Effector memory CD8-positive, alpha-beta T cell (primary cell): Measurements from ENCODE around the gene SMIM32.

ENCODE experiments used
- ATAC-seq: fragments of 150-1000 bp; cut with Tn5 transposase; replicated peaks from 2 replicates; pipeline ENCODE4 v1.10.0; 2021; ENCODE audit warnings: mild to moderate bottlenecking, moderate library complexity
- DNase-seq, 3 experiments: peaks; one replicate each; pipeline ENCODE4 v3.0.0; 2021
- H3K27ac Mint-ChIP-seq, 2 donors: one replicate each; pipeline ENCODE4 v1.8.0; 2022; ENCODE audit warnings: mild to moderate bottlenecking in 2 of 2, mixed read lengths in 2 of 2, moderate library complexity in 2 of 2
- H3K27me3 Mint-ChIP-seq, 2 donors: one replicate each; pipeline ENCODE4 v1.8.0; 2022; ENCODE audit warnings: mixed read lengths in 2 of 2
- H3K36me3 Mint-ChIP-seq: one replicate; pipeline ENCODE4 v1.8.0; 2022; ENCODE audit warnings: mild to moderate bottlenecking, moderate library complexity, mixed read lengths; ENCODE audit not compliant: insufficient read depth
- H3K4me1 Mint-ChIP-seq, 2 donors: one replicate each; pipeline ENCODE4 v1.8.0; 2022; ENCODE audit warnings: low read depth in 2 of 2, mixed read lengths in 2 of 2
- H3K4me3 Mint-ChIP-seq, 2 donors: one replicate each; pipeline ENCODE4 v1.8.0; 2022; ENCODE audit warnings: mild to moderate bottlenecking in 2 of 2, mixed read lengths in 2 of 2, moderate library complexity in 2 of 2
- H3K9me3 Mint-ChIP-seq, 2 donors: one replicate each; pipeline ENCODE4 v1.8.0; 2022; ENCODE audit warnings: mixed read lengths in 2 of 2

Gene SMIM32

DNA sequence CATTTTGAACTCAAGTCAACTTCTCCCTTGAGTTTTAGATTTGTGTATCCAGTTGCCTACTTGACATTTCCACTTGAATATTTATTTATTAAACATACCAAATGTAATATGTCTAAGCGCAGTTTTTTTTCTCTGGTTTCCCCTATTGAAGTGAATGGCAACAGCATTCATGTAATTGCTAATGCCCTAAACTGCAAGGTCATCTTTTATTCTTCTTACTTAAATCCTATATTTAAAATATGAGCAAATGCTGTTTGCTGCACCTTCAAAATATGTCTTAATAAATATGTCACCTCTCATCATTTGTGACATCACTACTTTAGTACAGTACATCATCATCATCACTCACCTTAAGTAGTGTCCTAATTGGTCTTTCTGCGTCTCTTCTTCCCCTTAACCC is 37.9 kb downstream of the SMIM32 start:
- no peak for ATAC-seq
- H3K4me3 Mint-ChIP-seq = no peak overlapping the region

DNA sequence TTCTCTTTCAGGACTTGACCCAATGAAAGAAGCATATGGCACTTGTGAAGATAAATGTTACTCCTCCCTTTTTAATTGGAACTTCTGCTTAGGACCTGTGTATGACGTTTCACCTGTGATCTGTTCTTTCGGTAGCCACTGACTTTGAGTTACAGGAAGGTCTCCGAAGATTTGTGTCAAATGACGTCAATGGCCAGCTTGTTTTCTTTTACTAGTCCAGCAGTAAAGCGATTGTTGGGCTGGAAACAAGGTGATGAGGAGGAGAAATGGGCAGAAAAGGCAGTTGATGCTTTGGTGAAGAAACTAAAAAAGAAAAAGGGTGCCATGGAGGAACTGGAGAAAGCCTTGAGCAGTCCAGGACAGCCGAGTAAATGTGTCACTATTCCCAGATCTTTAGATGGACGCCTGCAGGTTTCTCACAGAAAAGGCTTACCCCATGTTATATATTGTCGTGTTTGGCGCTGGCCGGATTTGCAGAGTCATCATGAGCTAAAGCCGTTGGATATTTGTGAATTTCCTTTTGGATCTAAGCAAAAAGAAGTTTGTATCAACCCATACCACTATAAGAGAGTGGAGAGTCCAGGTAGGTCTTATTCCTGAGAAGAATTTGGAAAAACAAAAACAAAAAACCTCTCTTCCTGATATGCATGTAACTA is 39.3 kb downstream of the SMIM32 start:
- Mint-ChIP-seq H3K9me3 (no peaks in the 10 kb centered on the region), H3K27ac (no peak overlapping the region), H3K4me1 (peaks cover 11 to 57% of the 10 kb centered on the region in 2 donors), H3K36me3 (peaks cover 20% of the 10 kb centered on the region), H3K4me3 (no peak overlapping the region), H3K27me3 (no peaks in the 10 kb centered on the region)
- DNase-seq (no peak), ATAC-seq (no peak)

More for the DNA sequence above, 37.9 kb downstream of the SMIM32 start:
- Mint-ChIP-seq H3K4me1 (peaks cover 7 to 45% of the 10 kb centered on the region in 2 donors), H3K27ac (no peak overlapping the region), H3K27me3 (no peaks in the 10 kb centered on the region), H3K36me3 (peaks cover 20% of the 10 kb centered on the region), H3K9me3 (no peaks in the 10 kb centered on the region)
- no peak for DNase-seq

DNA sequence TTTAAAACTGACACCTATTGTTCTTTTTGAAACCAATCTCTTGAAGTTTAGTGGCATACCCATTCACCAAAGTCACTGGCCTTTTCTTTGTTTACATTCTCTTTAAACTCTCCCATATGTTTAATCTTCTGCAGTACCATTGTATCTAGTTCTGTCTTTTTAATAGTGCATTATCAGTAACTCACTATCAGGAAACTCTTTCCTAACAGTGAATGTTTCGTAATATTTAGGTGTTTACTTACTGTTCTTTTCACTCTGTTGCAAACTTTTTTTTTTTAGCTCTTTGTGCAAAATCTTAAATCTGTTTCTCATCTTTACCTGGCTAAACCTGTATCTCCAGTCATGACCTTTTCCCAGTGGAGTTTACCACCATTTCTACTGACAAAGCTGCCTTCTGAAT is 43.1 kb downstream of the SMIM32 start:
- Mint-ChIP-seq H3K27ac (no peak overlapping the region), H3K36me3 (peaks cover 13% of the 10 kb centered on the region), H3K4me1 (peaks cover 16 to 59% of the 10 kb centered on the region in 2 donors), H3K9me3 (no peaks in the 10 kb centered on the region), H3K27me3 (no peaks in the 10 kb centered on the region), H3K4me3 (no peak overlapping the region)
- no peak for DNase-seq
- ATAC-seq = no peak

DNA sequence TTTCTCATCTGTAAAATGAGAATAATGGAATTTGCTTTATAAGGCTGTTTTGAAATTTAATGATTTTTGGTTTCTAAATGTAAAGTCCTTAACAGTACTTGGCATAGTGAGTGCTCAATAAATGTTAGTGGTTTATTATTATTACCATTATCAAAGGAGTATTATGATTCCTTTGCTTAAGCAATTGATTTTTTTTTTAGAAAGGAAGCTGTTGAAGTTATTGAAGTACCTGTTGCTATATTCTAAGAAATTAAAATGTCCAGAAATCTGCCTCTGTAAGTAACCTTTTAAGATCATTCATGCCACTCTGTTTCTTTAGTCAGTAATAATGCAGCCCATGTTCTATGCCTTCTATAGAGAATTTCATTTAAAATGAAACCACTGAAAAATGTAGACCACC is 45.3 kb downstream of the SMIM32 start:
- H3K9me3 Mint-ChIP-seq = no peaks in the 10 kb centered on the region
- DNase-seq (no peak), ATAC-seq (no peak)
- no peak overlapping the region for H3K27ac Mint-ChIP-seq
- no peaks in the 10 kb centered on the region for H3K27me3 Mint-ChIP-seq
- H3K36me3 Mint-ChIP-seq = peaks cover 3% of the 10 kb centered on the region
- no peak overlapping the region for H3K4me3 Mint-ChIP-seq
- H3K4me1 Mint-ChIP-seq = peaks cover 16 to 44% of the 10 kb centered on the region in 2 donors

DNA sequence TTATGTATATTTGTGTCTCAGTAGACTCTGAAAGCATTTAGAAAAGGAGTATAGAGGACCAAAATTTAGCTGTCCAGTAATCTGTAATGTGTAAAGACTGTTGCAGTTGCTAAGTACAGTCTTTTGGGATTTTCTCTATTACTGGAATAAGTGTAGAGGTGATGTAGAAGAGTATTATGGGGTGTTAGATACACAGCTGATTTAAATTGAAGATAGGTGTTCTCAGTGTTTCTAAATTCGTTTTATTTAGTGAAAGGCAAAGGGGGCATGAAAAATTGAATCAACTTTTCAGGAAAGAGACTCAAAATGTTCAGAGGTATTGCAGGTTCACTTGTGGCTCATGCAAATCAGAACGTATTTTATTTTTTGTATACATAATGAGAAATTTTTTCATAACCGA is 46.8 kb downstream of the SMIM32 start:
- ATAC-seq (no peak), DNase-seq (no peak)
- Mint-ChIP-seq H3K9me3 (no peaks in the 10 kb centered on the region), H3K27me3 (no peaks in the 10 kb centered on the region), H3K36me3 (no peaks in the 10 kb centered on the region), H3K4me1 (peaks cover 16 to 35% of the 10 kb centered on the region in 2 donors), H3K27ac (no peak overlapping the region), H3K4me3 (no peak overlapping the region)

DNA sequence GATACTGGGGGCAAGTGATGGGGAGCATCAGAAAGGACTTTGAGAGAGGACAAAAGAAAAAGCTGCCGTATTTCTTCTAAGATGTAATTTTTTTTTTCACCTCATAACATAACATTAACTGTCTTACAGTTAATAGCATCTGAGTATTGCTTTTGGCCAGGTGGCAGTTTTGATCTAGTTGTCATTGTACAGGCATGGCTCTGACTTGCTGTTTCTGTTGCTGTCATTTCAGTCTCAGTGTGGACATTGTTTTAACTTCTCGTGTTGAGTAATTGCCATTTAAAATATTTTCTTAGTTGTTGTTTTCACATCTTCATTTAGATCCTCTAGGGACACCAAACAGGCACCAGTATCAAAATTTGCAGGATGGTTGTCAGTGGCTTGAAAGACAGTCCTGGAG is 47.9 kb downstream of the SMIM32 start:
- Mint-ChIP-seq H3K4me3 (no peak overlapping the region), H3K36me3 (no peaks in the 10 kb centered on the region), H3K4me1 (peaks cover 14 to 26% of the 10 kb centered on the region in 2 donors), H3K9me3 (no peaks in the 10 kb centered on the region), H3K27me3 (no peaks in the 10 kb centered on the region), H3K27ac (no peak overlapping the region)
- DNase-seq (no peak), ATAC-seq (no peak)

DNA sequence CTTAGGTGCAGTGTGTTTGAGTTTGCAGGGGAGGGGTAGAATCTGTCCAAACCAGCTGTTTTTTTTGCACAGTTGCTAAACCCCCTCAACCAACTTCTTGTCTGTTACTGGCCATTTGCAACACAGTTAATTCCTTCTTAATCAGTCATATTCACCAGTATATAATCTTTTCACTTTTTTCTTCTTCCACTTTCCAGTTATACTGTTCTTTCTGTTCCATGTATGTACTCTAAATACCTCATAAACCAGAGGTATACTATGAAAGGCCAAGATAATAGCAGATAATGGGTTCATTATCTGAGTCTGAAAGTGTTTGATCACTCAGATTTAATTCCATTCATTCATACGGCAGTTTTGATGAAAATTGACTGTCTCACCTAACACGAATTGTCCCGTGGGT is 49.2 kb downstream of the SMIM32 start:
- Mint-ChIP-seq H3K27me3 (no peaks in the 10 kb centered on the region), H3K27ac (no peak overlapping the region), H3K36me3 (no peaks in the 10 kb centered on the region), H3K4me3 (no peak overlapping the region), H3K4me1 (peaks cover 17 to 23% of the 10 kb centered on the region in 2 donors), H3K9me3 (no peaks in the 10 kb centered on the region)
- DNase-seq = no peak
- ATAC-seq = no peak

DNA sequence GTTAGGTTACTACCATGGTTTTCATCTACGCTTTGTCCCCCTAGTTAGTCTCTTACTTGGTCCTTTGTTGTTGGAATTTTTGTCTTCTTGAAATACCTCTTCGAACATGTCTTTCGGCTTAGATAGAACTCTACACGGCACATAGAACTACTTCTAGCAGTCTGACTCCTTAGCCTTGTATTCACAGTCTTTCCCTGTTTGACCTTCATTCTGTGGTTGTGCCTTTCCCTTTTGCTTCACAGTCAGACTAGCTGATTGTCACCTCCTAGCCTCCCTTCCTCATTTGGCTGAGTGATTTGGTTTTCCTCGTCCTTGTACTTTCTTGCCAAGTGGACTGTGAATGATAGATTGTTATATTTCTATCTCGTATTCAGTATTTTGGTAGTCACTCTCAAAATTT is 49.6 kb downstream of the SMIM32 start:
- H3K27me3 Mint-ChIP-seq = no peaks in the 10 kb centered on the region
- DNase-seq = no peak
- H3K4me3 Mint-ChIP-seq = no peak overlapping the region
- H3K27ac Mint-ChIP-seq = no peak overlapping the region
- no peak for ATAC-seq
- H3K36me3 Mint-ChIP-seq = no peaks in the 10 kb centered on the region
- H3K4me1 Mint-ChIP-seq = peaks cover 17 to 24% of the 10 kb centered on the region in 2 donors
- H3K9me3 Mint-ChIP-seq = no peaks in the 10 kb centered on the region

DNA sequence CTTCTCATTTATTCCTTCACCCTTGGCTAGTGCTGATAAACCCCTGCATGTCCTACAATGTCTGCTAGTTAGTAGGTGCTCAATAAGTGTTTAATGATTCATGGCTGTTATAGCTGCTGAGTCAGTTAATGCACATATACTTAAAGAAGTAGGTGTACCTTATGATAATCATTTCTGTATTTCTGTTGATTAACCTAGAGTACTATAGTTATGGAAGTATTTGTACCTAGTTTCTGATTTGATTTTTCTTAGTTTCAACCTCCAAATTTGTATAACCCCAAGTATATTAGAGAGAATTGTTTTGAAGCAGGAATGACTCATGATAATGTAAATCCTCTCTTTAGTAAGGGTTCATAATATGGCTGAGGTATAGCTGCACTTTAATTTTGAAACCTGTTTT is 51.4 kb downstream of the SMIM32 start:
- Mint-ChIP-seq H3K27me3 (no peaks in the 10 kb centered on the region), H3K4me3 (no peak overlapping the region), H3K9me3 (no peaks in the 10 kb centered on the region), H3K4me1 (peaks cover 25 to 32% of the 10 kb centered on the region in 2 donors), H3K27ac (no peak overlapping the region), H3K36me3 (no peaks in the 10 kb centered on the region)
- no peak for ATAC-seq
- DNase-seq = no peak
